Right renal cortex interstitium (tissue), 3 donors: Measurements from ENCODE around the gene PRXL2C. TPM values are rescaled to one million over a fixed set of nuclear protein-coding genes. Genes with fewer than 3 reads are reported as not detected.
"Not testable (repeated sequence)": the region's sequence is repeated elsewhere in the genome, so short reads cannot be mapped to it uniquely, and the experiment has no call there.

Experiments
- DNase-seq, 3 donors: peaks; one replicate each; pipeline ENCODE4 v3.0.0-alpha.2; 2013; ENCODE audit warnings: low read depth in 3 of 3, low spot score in 2 of 3
- polyA plus RNA-seq, 3 donors: library from polyadenylated mRNA; unstranded; fragments of 120-200 nt; gene quantifications; one replicate each; pipeline ENCODE4 v1.2.1, GENCODE V29; 2013; ENCODE audit not compliant: insufficient read length in 3 of 3

Gene PRXL2C
- polyA plus RNA-seq, 3 donors: 6.0 to 8.7 (median 6.1) TPM

DNA sequence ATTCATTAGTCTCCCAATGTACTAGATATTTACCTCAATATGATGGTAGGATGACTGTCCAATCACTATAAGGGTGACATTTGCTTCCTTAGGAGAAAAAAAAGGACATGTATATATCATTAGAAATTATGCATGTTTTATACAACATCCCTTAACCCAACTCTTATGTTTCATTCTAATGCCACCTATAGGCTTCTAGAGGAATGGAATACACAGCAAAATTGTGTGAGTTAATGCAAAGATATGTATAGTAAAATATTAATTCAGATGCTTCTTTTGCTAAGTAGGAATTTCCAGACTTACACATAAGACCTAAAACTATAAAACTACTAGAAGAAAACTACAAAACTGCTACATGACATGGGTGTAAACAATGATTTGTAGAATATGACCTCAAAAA, 3.5 kb downstream of the PRXL2C start:
- DNase-seq: no peak

DNA sequence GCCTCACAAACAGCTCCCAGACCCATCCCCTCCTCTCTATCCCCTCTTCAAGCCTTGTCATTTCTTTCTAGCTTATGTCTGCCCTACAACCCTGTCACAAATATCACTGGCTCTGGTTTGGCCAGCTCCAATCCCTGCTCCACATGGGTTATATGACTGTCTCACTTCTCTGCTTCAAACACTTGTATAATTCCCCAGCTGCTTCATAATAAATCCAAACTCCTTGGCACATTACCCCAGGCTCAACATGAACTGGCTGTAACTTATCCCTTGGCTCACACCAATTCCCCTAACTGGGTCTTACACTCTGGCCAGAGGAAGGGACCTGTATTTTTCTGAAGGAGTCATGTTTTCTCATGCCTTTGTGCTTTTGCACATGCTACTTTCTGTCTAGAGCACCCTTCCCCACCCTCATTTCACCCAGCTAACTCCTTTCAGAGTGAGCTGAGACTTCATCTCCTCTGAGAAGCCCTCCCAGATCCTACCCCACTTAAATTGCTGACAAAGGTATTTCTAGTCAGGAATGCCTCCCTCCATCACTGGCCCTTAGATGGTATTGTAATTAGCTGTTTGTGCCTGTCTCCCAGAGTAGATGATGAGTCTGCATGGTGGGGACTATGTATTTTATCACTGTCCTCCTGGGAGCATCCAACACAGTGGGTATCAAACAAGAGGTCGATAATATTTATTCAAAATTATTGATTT, 5.3 kb downstream of the PRXL2C start:
- DNase-seq: no peak

DNA sequence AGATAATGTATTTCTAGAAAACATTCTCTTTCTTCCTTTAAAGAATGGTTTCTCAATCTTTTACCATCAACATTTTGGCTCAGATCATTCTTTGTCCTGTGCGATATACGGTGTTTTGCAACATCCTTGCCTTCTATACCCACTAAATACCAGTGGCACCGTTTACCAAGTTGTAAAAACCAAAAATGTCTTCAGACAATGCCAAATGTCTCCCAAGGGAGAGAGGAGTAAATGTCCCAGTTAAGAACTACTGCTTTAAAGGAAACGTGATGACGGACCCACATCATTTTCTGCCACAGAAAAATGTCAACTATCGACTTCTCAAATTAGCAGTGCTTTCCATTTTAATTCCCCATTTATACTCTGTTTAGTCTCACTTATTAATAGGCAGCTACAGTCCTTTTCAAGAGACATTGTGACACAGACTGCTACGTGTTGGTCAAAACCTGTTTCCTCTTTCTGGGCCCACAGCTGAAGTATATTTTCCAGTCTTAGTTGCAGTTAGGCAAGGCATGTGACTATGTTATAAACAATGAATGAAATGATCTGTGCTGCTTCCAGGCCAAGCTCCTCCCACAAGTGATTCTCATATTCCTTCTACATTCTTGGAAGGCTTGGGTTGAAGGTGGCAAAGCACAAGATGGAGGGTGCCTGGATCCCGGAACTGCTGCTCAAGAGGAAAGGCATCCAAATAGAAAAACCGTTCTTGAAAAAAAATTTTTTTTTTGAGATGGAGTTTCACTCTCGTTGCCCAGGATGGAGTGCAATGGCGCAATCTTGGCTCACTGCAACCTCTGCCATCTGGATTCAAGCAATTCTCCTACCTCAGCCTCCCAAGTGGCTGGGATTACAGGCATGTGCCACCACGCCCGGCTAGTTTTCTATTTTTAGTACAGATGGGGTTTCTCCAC, 8.8 kb downstream of the PRXL2C start:
- DNase-seq: no peak

- no peak for DNase-seq
These were observed 11.0 kb downstream of the PRXL2C start for GRCh38 chr9:96644137-96644536.

DNA sequence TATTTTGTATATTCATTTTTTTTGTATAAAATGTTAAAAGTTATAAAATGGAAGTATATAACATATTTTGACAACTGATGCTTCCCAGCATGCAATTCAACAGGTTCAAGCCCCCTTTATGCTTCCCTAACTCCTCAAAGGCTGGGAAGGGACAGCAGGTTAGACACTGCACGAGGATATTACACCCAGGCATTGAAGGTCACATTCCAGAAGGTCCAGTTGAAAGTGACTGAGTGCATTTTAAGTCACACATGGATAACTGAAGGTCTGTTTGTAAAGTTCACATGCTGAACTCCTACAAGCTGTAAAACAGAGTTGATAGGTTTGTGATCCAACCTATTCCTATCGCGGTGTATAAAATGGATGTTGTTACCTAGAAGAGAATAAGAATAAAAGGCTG, 13.6 kb downstream of the PRXL2C start:
- DNase-seq: no peak

GRCh38 chr9:96638606-96639364, 16.3 kb downstream of the PRXL2C start:
- no peak for DNase-seq

DNA sequence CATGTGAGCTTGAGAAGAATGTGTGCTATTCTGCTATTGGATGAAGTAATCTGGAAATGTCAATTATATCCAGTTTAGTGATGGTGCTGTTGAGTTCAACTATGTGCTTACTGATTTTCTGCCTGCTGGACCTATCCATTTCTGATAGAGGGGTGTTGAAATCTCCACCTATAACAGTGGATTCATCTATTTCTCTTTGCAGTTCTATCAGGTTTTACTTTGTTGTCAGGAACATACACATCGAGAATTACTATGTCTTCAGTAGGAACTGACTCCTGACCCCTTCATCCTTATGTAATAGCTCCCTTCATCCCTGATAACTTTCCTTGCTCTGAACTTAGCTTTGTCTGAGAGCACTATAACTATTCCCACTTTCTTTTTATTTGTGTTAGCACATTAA, 18.7 kb downstream of the PRXL2C start:
- DNase-seq: no peak

DNA sequence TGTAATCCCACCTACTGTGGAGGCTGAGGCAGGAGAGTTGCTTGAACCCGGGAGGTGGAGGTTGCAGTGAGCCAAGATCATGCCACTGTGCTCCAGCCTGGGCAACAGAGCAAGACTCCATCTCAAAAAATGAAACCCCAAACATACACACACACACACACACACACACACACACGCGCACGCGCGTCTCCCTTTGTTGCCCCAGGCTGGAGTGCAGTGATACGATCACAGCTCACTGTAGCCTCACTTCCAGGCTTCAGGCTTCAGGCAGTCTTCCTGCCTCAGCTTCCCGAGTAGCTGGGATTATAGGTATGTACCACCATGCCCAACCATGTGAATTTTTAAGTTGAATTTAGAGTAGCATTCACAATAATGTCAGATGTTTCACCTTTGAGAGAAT, 21.5 kb downstream of the PRXL2C start:
- not testable (repeated sequence) for DNase-seq

DNA sequence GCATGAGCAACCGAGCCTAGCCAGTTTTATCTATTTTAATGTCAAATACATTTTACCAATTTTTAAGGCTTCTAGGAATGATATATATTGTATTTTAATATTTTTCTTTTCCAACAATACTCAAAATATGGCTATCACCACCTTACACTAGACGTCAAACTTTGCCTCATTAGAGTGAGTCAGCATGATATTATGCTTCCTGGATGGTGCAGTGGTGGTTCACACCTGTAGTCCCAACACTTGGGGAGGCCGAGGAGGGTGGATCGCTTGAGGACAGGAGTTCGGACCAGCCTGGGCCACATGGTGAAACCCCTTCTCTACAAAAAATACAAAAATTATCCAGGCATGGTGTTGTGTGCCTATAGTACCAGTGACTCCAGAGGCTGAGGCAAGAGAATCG, 28.2 kb downstream of the PRXL2C start:
- no peak for DNase-seq

DNA sequence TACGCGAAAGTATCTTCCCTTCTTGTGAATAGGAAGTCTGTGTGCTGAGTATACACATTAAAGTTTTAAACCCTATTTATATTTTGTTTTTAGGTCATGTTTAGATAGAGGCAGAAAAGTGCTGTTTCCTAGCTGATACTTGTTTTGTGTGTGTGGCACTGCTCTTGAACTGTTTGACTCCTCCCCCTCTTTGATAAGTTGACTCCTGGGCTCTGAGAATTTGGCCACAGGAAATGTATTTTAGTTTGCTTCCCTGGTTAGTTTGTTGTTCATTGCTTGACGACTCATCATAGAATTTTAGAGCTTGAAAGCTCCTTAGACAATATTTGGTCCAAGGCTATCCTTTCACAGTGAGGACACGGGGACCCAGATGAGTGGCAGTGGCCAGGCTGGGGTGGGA, 33.5 kb downstream of the PRXL2C start:
- DNase-seq: no peak

GRCh38 chr9:96620832-96621269, 34.3 kb downstream of the PRXL2C start:
- no peak for DNase-seq

- DNase-seq: no peak
These were observed 35.0 kb downstream of the PRXL2C start for GRCh38 chr9:96620181-96620514.

DNA sequence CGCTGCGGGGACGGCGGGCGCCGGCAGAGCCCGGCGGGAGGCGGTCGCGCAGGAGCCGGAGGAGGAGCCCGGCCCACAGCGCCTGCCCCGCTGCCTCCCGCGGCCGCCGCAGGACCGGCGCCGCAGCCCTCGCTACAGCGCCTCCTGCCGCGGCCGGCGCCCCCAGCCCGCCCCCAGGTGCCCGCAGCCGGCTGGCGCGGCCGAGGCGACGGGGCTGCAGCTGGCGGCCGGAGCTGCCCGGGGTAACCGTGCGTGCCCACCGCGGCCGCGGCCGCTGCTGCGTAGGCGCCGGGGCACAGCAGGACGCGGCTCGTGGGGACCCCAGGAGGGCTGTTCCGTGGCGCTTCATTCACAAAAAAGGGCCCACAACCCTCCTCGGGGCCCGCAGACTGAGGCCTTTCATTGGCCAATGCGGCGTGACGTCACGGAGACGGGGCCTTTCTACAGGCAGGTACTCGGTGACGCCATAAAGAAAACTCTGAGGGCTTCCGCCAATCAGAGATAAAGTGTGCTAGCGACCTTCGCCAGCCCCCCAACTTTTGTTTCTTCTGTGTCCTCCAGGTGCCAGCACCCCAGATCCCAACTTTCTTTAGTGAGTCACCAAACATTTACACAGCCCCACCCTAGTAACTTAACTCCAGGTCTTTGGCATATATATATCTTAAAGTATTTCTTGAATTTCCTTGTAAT, 35.5 kb downstream of the PRXL2C start, which contains the start of gene CDC14B:
Gene CDC14B, minus strand, starts transcription at position 353 of the 690 bp plus-strand sequence. CDS start 465 bp downstream, outside the sequence.
- DNase-seq: peak; percentile 83 to 92 (median 88)

- DNase-seq: no peak
These were observed 36.0 kb downstream of the PRXL2C start for GRCh38 chr9:96619124-96619465.

DNA sequence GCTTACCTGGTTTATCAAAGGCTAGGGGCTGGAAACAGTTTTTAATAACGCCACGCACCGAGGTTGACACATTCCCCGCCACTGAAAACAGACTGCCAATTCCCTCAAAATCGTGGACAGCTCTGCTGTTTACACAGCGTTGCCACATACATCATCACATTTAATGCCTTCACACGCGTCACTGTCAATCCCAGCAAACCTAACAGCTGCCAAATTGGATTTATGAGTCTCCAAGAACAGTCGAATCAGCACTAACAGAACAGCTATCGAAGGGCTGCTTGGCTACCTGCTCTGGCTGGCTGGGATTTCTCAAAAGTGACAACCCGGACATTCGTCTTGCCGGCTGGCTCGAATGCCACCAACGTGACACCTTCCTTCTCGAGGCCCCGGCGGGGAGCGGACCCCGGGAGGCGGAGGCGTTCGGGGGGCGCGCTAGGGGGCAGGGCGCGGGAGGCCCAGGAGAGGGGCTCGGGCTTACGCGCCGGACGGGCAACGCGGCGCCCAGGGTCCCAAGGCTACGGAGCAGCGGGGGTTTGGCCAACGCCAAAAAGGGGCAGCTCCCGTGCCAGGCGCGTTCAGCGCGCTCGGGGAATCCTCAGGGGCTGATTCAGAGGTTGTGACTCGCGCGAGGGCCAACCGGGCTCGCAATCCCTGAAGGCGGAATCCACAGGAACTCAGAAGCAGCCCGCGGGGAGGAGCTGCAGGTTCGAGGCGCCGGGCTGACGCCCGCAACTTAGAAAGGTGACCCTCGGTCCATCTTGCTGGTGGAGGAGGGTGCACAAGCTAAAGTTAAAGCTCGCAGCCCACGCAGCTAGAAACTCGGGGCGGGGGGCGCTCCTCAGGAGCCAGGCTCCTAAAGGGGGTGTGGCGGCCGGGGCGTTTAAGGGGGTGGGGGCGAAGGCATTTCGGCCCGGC, 36.7 kb downstream of the PRXL2C start:
- no peak for DNase-seq

DNA sequence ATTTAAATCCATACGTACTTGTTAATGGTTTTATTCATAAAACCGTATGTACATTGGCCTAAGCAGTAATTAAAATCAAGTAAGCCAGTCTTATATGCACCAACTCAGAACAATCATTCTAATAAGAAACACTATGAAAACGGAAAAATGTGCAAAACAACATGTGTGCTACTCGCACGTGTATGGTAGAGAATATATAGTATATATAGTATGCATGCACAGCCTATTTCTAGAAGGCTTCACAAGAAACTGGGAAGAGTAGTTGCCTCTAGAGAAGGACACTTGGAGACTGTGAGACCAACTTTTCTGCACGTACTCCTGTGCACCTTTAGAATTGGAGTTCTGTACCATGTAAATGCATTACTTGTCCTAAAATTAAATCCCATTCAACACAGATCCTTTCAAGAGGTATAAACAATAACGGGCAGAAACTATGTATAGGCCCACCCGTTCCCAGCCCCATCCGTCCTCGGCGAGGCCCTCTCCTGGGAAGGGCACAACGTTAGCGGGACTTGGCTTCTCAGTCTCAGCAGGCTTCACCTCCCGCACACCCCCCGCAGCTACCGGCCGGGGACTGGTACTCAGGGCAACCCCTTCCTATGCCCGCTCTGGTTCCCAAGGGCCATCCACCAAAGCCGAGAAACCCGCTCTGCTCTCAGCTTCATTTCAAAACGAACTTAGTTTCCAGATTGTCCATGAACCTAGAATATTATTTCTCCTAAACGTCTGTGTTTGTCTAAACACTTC, 37.5 kb downstream of the PRXL2C start:
- DNase-seq: no peak

GRCh38 chr9:96616817-96617438, 38.2 kb downstream of the PRXL2C start:
- no peak for DNase-seq

GRCh38 chr9:96615411-96615810, 39.7 kb downstream of the PRXL2C start:
- no peak for DNase-seq
